ENCODE data around the gene PCDHGA6.

- TF ChIP-seq POLR2AphosphoS5 (IDR thresholded peaks at IDR 0.05; ENCODE audit: borderline replicate concordance, low read depth, low read length) (no peak), EZH2 (IDR thresholded peaks at IDR 0.05) (no peak), FOXP2 (optimal IDR thresholded peaks at IDR 0.05; ENCODE audit: control extremely low read depth, extremely low read length, insufficient read depth) (no peak)
Measured at GRCh38 chr5:141412854-141413539, 39.3 kb downstream of the PCDHGA6 start, which contains the start of gene PCDHGA10.
